Activated naive CD4-positive, alpha-beta T cell treated with Interleukin-2 at 50 U/mL for 16 hours (primary cell): ENCODE results near the gene LENG9.
"Not testable (repeated sequence)": the region's sequence is repeated elsewhere in the genome, so short reads cannot be mapped to it uniquely, and the experiment has no call there.

Source experiments
- DNase-seq: peaks from one replicate; pipeline ENCODE4 v3.0.0-alpha.2; 2020

Gene LENG9

DNA sequence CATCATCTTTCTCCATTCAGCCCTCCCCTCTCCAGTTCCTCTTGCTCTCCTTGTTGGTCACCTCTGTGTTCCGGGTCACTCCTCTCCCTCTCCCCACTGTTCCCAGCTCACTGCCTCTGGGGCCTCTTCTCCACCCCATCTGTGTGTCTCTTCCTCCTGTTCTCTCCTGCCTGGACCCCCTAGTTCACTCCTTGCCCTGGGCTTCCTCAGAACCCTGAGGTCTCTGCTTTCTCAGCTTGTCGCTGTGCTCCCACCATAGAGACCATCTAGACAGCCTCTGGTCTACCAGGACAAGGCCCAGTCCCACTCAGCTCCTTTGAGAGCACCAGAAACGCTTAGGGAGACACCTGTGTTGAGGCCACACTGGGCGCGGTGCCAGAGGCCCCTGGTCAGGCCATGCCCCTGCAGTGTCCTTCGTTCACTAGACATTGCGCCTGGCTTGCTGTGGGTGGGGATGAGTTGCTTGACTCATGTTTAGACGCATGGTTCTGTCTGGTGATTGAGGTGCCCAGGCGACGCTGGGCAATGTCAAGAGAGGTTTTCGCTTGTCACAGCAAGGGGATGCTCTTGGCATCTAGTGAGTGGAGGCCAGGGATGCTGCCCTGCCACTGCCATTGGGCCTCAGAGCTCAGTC lies 4.8 kb downstream of the LENG9 start:
- DNase-seq: no peak

DNA sequence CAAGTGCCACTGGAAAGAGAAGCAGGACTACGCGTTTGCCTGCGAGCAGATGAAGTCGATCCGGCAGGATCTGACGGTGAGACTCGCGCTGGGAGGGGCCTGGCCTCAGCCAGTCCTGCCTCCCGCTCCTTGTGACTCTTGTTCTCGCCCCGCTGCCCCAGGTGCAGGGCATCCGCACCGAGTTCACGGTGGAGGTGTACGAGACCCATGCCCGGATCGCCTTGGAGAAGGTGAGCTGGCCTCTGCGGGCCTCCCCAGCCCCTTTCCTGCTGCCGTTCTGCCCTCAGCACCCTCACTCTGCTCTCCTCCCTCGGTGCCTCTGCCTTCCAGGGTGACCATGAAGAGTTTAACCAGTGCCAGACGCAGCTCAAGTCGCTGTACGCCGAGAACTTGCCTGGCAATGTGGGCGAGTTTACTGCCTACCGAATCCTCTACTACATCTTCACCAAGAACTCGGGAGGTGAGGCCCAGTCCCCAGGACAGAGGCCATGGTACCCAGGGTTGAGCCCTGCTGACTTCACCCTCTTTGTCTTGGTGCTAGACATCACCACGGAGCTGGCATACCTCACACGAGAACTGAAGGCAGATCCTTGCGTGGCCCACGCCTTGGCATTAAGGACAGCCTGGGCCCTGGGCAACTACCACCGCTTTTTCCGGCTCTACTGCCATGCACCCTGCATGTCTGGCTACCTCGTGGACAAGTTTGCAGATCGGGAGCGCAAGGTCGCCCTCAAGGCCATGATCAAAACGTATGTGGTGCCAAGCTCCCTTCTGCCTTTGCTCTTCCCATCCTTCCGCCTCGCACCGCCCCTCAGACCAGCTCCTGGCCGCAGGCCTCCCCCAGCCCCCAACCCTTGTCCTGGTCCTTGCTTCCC lies 5.6 kb downstream of the LENG9 start:
- no peak for DNase-seq

DNA sequence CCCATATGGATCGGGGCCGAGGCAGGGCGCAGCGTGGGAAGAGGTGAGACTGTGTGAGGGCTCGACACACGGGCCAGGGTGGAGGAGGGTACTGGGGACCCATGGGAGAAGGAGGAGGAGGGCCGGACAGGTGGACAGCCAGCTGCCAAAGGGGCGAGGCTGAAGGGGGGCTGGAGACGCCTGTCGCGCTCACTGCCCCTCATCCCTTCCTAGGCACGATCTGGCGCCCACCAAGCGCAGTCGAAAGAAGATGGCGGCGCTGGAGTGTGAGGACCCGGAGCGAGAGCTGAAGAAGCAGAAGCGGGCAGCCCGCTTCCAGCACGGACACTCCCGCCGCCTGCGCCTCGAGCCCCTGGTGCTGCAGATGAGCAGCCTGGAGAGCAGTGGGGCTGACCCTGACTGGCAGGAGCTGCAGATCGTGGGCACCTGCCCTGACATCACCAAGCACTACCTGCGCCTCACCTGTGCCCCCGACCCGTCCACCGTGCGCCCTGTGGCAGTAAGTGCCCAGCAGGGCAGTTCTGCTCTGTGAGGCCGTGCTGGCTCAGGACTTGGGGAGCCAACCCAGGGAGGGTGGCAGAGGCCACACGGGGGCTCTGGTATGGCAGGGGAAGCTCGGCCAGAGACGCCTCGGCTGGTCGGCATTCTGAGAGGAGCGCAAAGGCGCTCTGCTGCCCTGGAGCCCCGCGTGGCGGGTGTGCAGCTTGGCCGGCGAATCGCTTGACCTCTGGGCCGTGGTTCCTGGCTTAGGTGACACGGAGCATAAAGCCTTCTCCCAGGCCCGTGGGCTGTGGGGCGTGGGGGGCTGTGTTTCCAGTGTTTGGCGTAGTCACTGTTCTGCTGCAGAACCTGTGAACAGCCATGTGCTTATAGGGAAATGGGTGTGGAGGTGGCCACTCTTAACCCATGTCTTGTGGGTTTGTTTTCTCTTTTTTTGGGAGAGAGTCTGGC lies 6.9 kb downstream of the LENG9 start:
- no peak for DNase-seq

DNA sequence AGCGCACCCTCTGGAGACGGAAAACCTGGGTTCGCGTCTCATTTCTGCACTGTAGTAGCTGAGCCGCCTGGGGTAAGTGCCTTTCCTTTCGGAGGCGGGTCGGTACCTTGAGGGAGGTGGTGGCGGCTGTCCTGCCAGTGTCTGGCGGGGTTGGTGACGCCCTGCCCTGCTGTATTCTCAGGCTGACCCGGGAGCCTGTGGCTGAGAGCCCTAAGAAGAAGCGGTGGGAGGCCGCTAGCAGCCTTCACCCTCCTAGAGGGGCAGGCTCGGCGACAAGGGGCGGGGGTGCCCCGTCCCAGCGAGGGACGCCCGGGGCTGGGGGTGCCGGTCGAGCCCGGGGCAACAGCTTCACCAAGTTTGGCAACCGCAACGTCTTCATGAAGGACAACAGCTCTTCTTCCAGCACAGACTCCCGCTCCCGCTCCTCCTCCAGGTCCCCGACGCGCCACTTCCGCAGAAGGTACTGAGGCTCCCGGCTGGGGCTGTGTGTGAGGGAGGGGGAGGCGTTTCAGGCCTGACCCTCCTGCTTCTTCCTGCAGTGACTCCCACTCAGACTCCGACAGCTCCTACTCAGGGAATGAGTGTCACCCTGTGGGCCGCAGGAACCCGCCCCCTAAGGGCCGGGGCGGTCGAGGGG lies 7.7 kb downstream of the LENG9 start:
- DNase-seq: no peak

DNA sequence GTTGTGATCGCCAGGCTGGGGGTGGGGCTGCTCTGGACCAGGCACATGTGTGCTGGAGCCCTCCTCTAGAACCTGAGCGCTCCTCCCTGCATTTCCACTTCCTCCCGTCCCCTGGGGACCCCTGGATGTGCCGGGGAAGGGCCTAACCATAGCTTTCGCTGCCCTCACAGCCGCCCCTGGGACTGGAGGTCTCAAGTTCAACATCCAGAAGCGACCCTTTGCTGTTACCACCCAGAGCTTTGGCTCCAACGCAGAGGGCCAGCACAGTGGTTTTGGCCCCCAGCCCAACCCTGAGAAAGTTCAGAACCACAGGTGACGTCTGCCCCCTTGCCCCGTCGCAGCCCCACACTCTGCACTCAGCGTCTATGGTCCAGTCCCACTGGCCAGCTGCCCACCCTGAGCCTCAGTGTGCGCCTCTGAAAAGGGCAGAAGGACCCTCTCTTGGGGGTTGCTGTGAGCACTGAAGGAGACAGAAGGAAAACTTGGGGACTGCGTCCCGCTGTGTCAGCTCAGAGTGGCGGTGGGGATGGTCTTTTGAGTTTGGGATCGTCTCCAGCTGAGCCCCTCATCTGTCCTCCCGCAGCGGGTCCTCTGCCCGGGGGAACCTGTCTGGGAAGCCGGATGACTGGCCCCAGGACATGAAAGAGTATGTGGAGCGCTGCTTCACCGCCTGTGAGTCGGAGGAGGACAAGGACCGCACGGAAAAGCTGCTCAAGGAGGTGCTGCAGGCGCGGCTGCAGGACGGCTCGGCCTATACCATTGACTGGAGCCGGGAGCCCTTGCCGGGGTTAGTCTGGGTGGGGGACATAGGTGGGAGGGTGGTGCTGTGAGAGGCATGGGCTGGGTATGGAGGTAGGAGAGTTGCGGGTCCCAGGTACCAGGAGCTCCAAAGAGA lies 8.6 kb downstream of the LENG9 start:
- DNase-seq: no peak

DNA sequence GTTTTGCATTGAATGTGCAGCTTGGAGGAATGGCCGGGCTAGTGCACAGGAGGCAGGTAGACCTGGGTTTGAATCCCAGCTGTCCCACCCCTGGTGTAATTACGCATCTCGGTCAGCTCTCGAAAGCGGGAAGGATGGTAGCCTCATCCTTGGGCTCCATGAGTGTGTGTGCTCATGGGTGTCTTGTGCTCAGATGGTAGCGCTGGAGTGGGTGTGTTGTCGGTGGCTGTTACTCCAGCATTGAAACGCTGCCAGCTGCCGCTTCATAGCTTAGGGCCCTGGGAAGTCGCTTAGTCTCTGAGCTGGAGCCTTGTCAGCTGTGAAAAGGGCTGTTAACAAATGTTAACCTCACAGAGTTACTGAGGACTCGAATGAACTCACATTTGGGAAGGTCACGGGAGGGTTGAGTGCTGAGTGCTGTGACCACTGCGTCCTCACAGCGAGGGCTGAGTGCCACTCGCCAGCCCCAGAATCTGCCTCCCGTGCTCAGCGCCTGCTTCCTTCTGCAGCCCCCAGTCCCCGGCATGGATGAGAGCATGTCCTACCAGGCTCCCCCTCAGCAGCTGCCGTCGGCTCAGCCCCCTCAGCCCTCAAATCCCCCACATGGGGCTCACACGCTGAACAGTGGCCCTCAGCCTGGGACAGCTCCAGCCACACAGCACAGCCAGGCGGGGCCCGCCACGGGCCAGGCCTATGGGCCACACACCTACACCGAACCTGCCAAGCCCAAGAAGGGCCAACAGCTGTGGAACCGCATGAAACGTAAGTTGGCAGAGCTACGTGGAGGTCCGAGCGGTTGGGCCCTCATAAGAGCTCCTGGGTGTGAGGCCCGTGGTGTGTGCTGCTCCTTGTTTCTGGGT lies 9.4 kb downstream of the LENG9 start:
- no peak for DNase-seq

DNA sequence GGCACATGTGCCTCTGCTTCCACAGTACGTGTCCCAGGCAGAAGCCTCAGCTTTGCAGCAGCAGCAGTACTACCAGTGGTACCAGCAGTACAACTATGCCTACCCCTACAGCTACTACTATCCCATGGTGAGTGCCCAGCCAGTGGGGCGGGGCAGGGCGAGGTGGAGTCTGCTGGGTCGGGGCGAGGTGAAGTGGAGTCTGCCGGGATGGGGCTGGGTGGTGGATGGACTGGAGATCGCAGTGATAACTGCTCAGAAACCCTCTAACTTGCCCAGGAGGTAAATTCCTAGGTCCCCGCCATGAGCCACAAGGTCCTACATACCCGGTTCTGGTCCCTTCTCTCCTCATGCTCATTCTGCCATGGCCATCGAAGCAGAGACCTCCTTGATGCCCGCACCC lies 11.0 kb downstream of the LENG9 start:
- no peak for DNase-seq

DNA sequence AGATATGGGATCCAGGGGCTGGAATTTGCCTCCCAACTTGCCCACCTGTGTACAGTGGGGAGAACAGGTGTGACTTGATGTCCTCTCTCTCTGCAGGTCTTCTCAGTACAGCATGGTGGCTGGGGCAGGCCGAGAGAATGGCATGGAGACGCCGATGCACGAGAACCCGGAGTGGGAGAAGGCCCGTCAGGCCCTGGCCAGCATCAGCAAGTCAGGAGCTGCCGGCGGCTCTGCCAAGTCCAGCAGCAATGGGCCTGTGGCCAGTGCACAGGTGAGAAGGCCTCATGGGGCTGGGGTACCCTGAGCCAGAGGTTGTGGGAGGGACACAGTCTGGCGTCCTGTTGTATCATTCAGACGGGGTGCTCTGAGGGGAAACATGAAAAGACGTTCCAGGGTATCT lies 11.6 kb downstream of the LENG9 start:
- DNase-seq: no peak

DNA sequence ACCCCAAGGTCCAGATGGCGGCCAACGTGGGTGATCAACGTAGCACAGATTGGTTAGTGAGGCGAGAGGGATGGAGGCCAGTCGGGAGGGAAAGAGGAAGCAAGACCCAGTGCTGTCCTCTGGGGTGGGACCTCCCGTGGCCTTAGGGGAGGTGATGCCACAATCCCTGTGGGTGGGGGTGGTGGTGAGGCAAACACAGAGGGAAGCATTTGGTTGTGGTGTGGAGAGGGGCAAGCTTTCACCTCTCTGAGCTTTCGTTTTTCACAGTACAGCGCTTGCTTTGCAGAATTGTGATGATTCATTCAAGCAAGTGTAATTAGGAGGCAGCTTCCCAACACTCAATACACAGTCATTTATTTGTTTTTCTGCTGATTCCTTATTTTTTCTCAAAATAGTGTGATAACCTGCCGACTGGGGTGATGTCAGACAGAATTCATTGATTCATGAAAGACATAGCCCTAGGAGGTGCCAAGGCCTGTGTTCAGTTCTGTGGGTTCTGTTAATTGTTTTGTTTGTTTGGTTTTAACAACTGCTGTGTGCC lies 12.2 kb downstream of the LENG9 start:
- no peak for DNase-seq

DNA sequence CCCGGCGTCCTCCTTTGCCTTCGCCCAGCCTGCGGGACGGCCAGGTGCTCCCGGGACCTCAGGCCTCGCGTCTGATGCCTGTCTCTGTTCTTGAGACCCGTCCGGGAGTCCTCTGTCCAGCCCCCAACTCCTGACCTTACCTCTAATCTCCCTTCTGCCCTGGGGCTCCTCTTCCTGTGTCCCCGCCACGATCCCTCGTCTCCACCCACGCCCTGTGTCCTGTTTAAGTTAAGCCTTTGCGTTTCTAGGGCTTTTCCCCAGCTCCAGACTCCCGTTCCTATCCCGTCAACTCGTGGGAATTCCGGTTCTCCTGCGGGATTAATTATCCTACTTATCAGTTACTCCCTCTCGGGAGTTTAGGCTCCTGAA lies 13.9 kb downstream of the LENG9 start:
- DNase-seq: no peak

DNA sequence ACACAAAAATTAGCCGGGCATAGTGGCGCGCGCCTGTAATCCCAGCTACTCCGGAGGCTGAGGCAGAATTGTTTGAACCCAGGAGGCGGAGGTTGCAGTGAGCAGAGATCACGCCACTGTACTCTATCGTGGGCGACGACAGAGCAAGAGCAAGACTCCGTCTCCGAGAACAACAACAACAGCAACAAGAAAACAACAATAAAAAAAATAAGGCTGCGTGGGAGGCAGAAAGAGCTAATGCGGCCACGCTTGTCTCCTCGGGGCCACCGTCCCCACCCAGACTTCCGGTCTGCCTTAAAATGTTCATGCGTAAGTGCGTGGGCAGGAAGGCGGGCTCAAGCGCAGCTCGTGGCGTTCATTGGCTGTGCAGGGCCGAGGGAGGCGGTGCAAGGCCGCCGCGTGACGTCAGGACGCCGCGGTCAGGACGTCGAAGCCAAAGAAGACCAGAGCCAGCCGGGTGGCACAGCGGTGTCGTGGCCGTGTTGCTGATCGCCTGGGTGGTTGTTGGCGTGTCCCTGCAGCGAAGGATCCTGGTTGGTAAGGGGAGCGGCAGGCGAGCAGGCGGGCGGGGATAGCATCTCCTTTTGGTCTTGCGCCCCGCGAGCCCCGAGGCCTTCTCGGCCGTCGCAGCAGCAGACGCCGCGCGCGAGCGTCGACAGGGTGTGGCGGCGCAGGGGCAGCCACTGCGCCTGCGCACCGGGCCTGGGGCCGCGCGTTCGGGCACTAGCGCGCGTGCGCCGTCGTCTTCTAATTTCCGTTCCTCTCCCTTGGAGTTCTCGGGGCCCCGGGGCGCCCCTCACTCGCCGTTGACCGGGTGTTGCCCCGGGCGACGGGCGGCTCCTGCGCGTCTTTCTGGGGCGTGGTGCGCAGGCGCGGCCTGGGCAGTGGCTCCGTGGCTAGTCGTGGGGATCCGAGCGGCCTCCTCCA lies 14.5 kb downstream of the LENG9 start, which contains the start of gene LENG8:
Gene LENG8 (plus strand): TSS at position 426 of the 927 bp plus-strand sequence. CDS start 2,146 bp downstream, outside the sequence.
- DNase-seq: peak; percentile 96

DNA sequence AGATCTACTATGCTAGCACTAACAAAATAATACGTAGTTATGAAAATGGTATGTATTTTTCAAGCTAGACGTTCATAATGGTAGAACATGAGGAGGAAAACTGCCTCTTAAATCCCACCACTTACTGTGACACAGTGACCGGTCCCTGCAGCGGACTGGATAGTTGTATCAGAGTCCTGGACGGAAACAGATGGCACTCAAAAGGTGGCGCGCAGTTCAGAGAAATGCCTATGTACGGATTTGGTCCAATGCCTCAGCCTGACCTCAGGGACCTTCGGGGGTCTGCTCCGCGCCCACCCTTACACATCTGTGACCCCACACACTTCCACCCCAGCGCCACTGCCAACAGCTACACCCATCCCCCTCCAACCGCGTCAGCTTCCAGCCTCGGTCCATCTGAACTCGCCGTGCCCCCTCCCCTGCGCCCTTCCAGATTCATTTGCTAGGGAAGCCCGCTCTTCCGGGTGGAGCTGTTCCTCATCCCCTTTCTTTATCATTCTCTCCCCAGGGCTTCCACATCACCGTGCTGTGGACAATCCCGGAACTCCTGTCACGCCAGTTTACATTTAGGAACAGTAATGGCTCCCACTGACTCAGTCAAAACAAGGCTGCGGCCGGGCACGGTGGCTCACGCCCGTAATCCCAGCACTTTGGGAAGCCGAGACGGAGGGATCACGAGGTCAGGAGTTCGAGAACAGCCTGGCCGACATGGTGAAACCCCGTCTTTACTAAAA lies 15.4 kb downstream of the LENG9 start:
- peak; percentile 44 for DNase-seq

DNA sequence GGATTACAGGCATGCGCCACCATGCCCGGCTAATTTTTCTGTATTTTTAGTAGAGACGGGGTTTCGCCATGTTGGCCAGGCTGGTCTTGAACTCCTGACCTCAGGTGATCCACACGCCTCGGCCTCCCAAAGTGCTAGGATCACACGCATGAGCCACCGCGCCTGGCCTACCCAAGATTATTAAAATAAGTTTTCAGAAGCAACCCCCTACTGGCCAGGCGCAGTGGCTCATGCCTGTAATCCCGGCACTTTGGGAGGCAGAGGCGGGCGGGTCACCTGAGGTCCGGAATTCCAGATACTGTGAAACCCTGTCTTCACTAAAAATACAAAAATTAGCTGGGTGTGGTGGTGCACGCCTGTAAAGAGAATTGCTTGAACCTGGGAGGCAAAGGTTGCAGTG lies 17.2 kb downstream of the LENG9 start:
- not testable (repeated sequence) for DNase-seq

DNA sequence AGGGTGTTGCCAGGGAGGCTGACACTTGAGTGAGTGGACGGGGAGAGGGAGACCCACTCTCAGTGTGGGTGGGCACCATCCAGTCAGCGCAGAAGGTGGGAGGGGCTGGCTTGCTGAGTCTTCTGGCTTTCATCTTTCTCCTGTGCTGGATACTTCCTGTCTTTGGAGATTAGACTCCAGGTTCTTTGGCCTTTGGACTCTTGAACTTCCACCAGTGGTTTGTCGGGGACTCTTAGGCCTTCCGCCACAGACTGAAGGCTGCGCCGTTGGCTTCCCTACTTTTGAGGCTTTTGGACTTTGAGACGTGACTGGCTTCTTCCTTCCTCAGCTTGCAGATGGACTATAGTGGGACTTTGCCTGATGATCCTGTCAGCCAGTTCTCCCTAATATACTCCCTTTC lies 18.8 kb downstream of the LENG9 start:
- no peak for DNase-seq

DNA sequence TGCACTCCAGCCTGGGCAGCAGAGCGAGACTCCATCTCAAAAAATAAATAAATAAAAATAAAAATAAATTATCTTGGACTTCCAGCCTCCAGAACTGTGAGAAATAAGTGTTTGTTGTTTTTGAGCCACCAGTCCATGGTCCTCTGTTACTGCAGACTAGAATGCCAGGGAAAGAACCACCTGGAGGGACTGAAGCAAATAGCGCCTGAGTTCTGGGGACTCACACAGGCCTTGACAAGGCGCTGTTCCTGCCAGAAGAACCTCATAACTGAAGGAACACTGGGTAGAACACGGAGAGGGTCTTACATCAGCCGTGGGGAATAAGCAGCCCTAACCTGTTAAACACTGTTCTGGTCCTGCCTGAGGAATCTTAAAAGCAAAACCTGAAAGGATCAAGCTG lies 22.9 kb downstream of the LENG9 start:
- no peak for DNase-seq

DNA sequence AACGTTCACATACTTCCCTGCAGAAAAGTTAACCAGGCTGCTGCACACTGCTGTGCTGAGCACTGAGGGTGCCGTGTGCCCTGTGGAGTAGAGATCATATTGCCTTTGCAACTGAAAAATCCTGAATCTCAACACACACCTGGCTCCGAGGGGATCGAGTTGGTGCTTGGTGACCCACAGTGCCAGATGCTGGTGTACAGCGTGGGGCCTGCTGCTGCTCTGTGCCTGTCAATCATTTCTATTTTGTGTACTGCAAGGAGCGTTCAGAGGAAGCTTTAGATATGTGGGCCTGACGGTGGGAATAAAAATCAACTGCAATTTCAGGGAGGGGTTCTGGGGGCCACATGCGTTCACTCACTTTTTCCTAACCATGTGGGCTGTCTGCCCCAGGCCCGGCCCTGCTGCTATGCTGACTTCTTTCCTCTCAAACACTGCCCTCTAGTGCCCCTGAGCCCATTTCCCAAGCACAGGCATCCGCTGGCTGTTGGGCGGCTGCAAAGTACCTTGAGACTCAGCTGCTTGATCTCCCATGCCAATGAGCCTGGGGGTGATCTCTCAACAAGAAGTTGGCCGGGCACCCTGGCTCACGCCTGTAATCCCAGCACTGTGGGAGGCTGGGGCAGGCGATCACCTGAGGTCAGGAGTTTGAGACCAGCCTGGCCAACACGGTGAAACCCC lies 24.3 kb downstream of the LENG9 start:
- peak; percentile 20 for DNase-seq

DNA sequence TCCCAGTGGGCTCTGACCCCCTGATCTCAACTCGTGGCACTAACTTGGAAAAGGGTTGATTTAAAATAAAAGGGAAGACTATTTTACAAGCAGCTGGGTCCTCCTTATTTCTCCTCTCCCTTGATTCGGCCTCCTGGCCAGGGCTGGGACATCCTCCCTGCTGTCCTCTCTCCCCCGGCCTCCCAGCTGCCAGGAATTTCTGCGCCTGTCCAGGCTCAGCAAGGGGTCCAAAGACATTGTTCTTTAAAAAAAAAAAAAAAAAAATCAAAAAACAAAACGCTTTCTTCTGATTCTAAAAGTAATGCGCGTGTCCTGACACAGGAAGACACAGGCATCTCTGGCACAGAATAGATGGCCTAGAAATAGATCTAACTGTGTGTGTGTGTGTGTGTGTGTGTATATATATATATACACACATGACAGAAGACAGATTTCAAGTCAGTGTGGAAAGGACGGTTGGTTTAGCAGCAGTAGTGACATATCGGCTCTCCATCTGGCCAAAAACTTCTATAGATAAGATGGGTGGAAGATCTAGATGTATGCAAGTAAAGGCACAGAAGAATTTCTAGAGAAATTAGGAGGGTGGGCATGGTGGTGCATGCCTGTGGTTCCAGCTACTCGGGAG lies 26.8 kb downstream of the LENG9 start:
- DNase-seq: no peak
